BLaER1 (cell line): ENCODE data around the gene SLC27A2.
"Not testable (repeated sequence)": the region's sequence is repeated elsewhere in the genome, so short reads cannot be mapped to it uniquely, and the experiment has no call there.

Experiments
- H3K27ac ChIP-seq: shearing (Covaris generic); formaldehyde crosslinking; 2 replicates; pipeline ENCODE4 v1.8.1; 2022
- H3K27me3 ChIP-seq: shearing (Covaris generic); formaldehyde crosslinking; 2 replicates; pipeline ENCODE4 v1.8.1; 2022
- H3K36me3 ChIP-seq: shearing (Covaris generic); formaldehyde crosslinking; 2 replicates; pipeline ENCODE4 v1.8.1; 2022
- H3K4me1 ChIP-seq: shearing (Covaris generic); formaldehyde crosslinking; 2 replicates; pipeline ENCODE4 v1.8.1; 2022
- H3K4me2 ChIP-seq: shearing (Covaris generic); formaldehyde crosslinking; 2 replicates; pipeline ENCODE4 v1.8.1; 2022
- H3K4me3 ChIP-seq: shearing (Covaris generic); formaldehyde crosslinking; 2 replicates; pipeline ENCODE4 v1.8.1; 2022
- H3K9ac ChIP-seq: shearing (Covaris generic); formaldehyde crosslinking; 2 replicates; pipeline ENCODE4 v1.8.1; 2022
- H3K9me3 ChIP-seq: shearing (Covaris generic); formaldehyde crosslinking; 2 replicates; pipeline ENCODE4 v1.8.1; 2022
- H4K20me1 ChIP-seq: shearing (Covaris generic); formaldehyde crosslinking; 2 replicates; pipeline ENCODE4 v1.8.1; 2022
- Cebpa-rat ChIP-seq: shearing (Covaris generic); IDR thresholded peaks from 2 replicates; pipeline ENCODE4 v1.8.1; 2022

Gene SLC27A2

GRCh38 chr15:50162969-50163718, 18.9 kb upstream of the SLC27A2 start:
- Histone ChIP-seq H3K9me3 (peaks cover 19% of the 10 kb centered on the region), H3K9ac (no peak overlapping the region), H3K4me3 (no peak overlapping the region), H3K4me2 (no peak overlapping the region), H3K4me1 (no peaks in the 10 kb centered on the region; the same call in 1 of the 2 replicates), H3K36me3 (no peaks in the 10 kb centered on the region), H4K20me1 (no peaks in the 10 kb centered on the region), H3K27me3 (no peaks in the 10 kb centered on the region), H3K27ac (no peak overlapping the region)
- no peak for TF ChIP-seq Cebpa-rat

DNA sequence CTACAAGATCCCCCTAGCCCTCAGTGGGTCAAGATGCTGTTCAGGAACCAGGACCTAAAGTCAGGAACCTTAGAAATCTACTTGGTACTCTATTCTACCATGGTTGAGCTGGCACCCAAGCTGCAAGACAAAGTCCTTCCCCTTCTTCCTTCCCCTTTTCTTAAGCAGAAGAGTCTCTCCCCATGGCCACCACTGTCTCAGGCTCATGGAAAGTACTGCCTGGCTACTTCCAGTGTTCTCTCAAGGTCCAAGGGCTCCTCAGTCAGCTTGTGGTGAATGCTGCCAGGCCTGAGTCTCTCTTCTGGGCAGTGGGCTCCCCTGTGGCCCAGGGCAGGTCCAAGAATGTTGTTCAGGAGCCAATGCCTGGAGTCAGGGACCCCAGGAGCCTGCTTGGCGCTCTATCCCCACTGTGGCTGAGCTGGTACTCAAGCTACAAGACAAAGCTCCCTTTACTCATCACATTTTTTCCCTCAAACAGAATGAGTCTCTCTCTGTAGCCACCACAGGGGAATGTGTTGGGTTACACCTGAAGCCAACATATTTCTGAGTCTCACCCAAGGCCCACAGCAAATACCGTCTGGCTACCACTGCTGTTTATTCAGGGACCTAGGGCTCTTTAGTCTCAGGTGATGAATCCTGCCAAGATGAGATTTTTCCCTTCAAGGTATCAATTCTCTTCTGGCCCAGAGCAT, 18.1 kb upstream of the SLC27A2 start:
- Histone ChIP-seq H3K36me3 (no peaks in the 10 kb centered on the region), H3K9ac (no peak overlapping the region), H3K27ac (no peak overlapping the region), H3K4me2 (no peak overlapping the region), H4K20me1 (no peaks in the 10 kb centered on the region), H3K9me3 (peaks cover 16% of the 10 kb centered on the region), H3K4me3 (no peak overlapping the region), H3K27me3 (no peaks in the 10 kb centered on the region), H3K4me1 (no peaks in the 10 kb centered on the region; the same call in 1 of the 2 replicates)
- TF ChIP-seq Cebpa-rat, result no peak

DNA sequence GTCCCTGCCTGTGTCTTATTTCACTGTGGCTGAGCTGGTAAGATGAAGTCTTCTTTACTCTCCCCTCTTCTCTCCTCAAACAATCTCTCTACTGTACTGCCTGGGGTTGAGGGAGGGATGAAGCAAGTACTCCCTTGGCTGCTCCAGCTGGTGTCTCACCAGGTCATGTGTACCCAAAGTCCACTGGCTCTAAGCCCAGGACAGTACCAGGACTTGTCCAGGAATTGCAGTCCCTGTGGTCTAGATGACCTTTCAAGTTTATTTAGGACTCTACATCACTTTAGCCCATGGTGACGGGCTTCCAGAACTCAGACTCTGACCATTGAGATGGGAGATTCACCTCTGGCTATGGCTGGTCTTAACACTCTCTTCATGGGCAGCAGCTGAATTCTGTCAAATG, 17.5 kb upstream of the SLC27A2 start:
- Histone ChIP-seq H3K27ac (no peak overlapping the region), H3K4me2 (no peak overlapping the region), H3K4me1 (no peaks in the 10 kb centered on the region; the same call in 1 of the 2 replicates), H3K4me3 (no peak overlapping the region), H3K27me3 (no peaks in the 10 kb centered on the region), H3K9me3 (peaks cover 14% of the 10 kb centered on the region), H3K9ac (no peak overlapping the region), H3K36me3 (no peaks in the 10 kb centered on the region), H4K20me1 (no peaks in the 10 kb centered on the region)
- TF ChIP-seq Cebpa-rat, result no peak

GRCh38 chr15:50166216-50166615, 15.8 kb upstream of the SLC27A2 start:
- H4K20me1 ChIP-seq, result no peaks in the 10 kb centered on the region
- no peak overlapping the region for H3K4me3 ChIP-seq
- H3K36me3 ChIP-seq, result no peaks in the 10 kb centered on the region
- no peak overlapping the region for H3K27ac ChIP-seq
- H3K27me3 ChIP-seq, result no peaks in the 10 kb centered on the region
- no peak overlapping the region for H3K9ac ChIP-seq
- TF ChIP-seq Cebpa-rat, result no peak
- H3K4me2 ChIP-seq, result no peak overlapping the region
- no peaks in the 10 kb centered on the region; the same call in 1 of the 2 replicates for H3K4me1 ChIP-seq
- H3K9me3 ChIP-seq, result peaks cover 11% of the 10 kb centered on the region

- no peaks in the 10 kb centered on the region for H3K36me3 ChIP-seq
- H3K27ac ChIP-seq, result no peak overlapping the region
- no peaks in the 10 kb centered on the region for H3K27me3 ChIP-seq
- H3K4me2 ChIP-seq, result no peak overlapping the region
- TF ChIP-seq Cebpa-rat, result no peak
- no peaks in the 10 kb centered on the region; the same call in 1 of the 2 replicates for H3K4me1 ChIP-seq
- no peak overlapping the region for H3K4me3 ChIP-seq
- peaks cover 19% of the 10 kb centered on the region for H3K9me3 ChIP-seq
- H4K20me1 ChIP-seq, result no peaks in the 10 kb centered on the region
- H3K9ac ChIP-seq, result no peak overlapping the region
Observed at GRCh38 chr15:50167110-50167509, 14.9 kb upstream of the SLC27A2 start.

DNA sequence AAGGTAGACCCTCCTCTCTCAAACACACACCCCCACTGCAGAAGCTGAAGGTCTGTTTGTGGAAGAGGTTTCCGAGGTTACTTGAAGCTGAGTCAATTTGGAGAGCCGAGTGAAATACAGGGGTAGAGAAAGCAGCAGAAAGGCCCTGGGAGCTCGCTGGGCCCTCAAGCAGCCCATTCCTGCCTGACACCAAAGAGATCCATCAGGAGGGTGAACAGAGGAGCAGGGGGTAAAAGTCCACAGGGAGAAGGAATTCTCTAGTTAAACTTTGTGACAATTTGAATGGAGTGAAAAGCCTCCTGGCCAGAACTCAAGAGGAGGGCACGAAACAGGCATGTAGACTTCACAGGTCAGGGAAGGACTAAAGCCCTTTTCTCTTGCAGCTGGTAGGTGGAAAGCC, 13.6 kb upstream of the SLC27A2 start:
- Histone ChIP-seq H3K27ac (no peak overlapping the region), H3K4me1 (no peaks in the 10 kb centered on the region; the same call in 1 of the 2 replicates), H4K20me1 (no peaks in the 10 kb centered on the region), H3K4me2 (no peak overlapping the region), H3K27me3 (no peaks in the 10 kb centered on the region), H3K4me3 (no peak overlapping the region), H3K9me3 (peaks cover 23% of the 10 kb centered on the region), H3K9ac (no peak overlapping the region), H3K36me3 (no peaks in the 10 kb centered on the region)
- TF ChIP-seq Cebpa-rat, result no peak

GRCh38 chr15:50168783-50169411, 13.1 kb upstream of the SLC27A2 start:
- no peaks in the 10 kb centered on the region for H3K36me3 ChIP-seq
- H3K27me3 ChIP-seq, result no peaks in the 10 kb centered on the region
- H3K27ac ChIP-seq, result no peak overlapping the region
- H4K20me1 ChIP-seq, result no peaks in the 10 kb centered on the region
- H3K9me3 ChIP-seq, result peaks cover 22% of the 10 kb centered on the region
- no peak overlapping the region for H3K4me2 ChIP-seq
- no peak for TF ChIP-seq Cebpa-rat
- H3K4me1 ChIP-seq, result no peaks in the 10 kb centered on the region; the same call in 1 of the 2 replicates
- H3K9ac ChIP-seq, result no peak overlapping the region
- no peak overlapping the region for H3K4me3 ChIP-seq

- H3K4me3 ChIP-seq, H3K4me2 ChIP-seq, H3K9ac ChIP-seq, H3K27ac ChIP-seq, H3K27me3 ChIP-seq, H3K36me3 ChIP-seq, H3K4me1 ChIP-seq, H4K20me1 ChIP-seq: not testable (repeated sequence)
- H3K9me3 ChIP-seq, result peaks cover 17% of the 10 kb centered on the region
Observed at GRCh38 chr15:50172360-50172895, 9.6 kb upstream of the SLC27A2 start.

DNA sequence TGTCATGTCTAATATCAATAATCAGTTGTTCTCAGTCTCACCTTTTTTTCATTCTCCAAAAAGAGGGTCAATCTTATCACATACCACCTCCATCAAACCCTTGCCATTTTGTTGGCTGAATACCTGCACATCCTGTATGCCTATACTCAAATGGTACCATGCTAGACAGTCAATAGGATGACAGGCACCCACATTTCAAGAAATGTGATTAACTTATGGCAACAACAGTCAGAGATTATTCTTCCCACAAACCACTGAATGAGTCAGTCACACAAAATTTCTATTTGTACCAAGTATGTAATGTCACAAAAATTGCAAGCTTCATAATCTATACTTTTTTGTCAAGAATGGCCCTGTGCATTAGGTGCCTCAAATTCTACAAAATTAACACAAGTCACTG, 5.1 kb upstream of the SLC27A2 start:
- no peak for TF ChIP-seq Cebpa-rat
- Histone ChIP-seq H3K27ac (no peak overlapping the region), H3K4me1 (0 out of 2 replicates have a peak, but pooled peaks cover 12% of the 10 kb centered on the region), H4K20me1 (no peaks in the 10 kb centered on the region), H3K9me3 (peaks cover 11% of the 10 kb centered on the region), H3K4me2 (no peak overlapping the region), H3K4me3 (no peak overlapping the region), H3K9ac (no peak overlapping the region), H3K36me3 (no peaks in the 10 kb centered on the region), H3K27me3 (no peaks in the 10 kb centered on the region)

DNA sequence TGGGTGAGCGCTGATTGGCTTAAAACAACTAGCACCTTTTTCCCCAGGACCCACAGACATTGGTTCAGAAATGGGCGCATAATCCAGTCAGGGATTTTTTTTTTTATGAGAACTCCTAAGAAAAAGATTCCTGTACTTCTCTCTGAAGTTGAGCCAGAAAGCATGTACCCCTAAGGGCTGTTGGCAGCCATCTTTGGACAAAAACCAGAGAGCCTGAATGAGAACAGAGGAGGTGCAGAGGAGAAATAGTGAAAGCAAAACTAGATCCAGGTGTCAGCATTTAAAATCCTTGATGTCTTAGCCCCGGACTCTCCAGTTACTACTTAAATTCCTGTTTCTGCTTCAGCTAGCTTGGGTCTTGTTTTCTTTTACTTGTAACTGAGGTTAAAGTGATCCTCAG, 1.9 kb upstream of the SLC27A2 start:
- no peak overlapping the region for H3K27ac ChIP-seq
- H3K4me1 ChIP-seq, result peaks cover 38% of the 10 kb centered on the region
- H3K9me3 ChIP-seq, result no peaks in the 10 kb centered on the region
- TF ChIP-seq Cebpa-rat, result no peak
- no peak overlapping the region for H3K4me3 ChIP-seq
- peak overlapping the region; percentile 24; the same call in 1 of the 2 replicates for H3K4me2 ChIP-seq
- H4K20me1 ChIP-seq, result no peaks in the 10 kb centered on the region
- no peak overlapping the region for H3K9ac ChIP-seq
- H3K27me3 ChIP-seq, result no peaks in the 10 kb centered on the region
- H3K36me3 ChIP-seq, result no peaks in the 10 kb centered on the region
